ENCODE data around the gene RHOJ.

DNA sequence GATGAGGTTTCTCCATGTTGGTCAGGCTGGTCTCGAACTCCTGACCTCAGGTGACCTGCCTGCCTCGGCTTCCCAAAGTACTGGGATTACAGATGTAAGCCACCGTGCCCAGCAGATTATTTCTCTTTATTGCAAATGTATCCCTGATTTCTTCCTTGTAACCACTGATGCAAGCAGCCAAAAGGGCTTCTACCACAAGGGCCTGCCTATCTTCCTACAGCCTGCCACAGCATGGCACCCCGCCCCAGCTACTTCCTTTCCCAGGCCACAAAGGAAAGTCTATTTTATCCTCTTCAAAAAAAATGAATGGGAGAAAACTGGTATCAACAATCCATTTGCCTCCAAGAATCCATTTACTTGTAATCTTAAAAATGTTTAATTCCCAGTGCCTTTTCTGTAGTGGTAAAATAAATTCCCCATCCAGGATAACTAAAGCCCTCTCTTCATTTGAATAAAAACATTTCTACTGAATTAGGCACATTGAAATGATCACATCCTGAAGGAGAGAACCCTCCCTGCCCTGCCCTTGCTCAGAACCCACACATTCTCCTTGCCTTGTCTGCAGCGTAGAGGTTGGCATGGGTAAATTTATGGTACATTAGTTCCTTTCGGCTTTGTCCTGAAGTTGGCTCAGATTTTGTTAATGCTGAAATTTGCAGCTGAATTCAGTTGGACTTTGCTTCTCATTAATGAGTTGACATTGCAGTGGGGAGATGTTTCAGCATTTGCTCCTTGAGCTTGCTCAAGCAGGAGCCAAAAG lies 95.3 kb downstream of the RHOJ start:
- TF ChIP-seq, protein P1, sequence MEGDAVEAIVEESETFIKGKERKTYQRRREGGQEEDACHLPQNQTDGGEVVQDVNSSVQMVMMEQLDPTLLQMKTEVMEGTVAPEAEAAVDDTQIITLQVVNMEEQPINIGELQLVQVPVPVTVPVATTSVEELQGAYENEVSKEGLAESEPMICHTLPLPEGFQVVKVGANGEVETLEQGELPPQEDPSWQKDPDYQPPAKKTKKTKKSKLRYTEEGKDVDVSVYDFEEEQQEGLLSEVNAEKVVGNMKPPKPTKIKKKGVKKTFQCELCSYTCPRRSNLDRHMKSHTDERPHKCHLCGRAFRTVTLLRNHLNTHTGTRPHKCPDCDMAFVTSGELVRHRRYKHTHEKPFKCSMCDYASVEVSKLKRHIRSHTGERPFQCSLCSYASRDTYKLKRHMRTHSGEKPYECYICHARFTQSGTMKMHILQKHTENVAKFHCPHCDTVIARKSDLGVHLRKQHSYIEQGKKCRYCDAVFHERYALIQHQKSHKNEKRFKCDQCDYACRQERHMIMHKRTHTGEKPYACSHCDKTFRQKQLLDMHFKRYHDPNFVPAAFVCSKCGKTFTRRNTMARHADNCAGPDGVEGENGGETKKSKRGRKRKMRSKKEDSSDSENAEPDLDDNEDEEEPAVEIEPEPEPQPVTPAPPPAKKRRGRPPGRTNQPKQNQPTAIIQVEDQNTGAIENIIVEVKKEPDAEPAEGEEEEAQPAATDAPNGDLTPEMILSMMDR (IDR thresholded peaks at IDR 0.05): no peak
- TF ChIP-seq POLR2A (IDR thresholded peaks at IDR 0.05) (no peak), EP300 (IDR thresholded peaks at IDR 0.05) (no peak), POLR2AphosphoS5 (IDR thresholded peaks at IDR 0.05) (no peak)
